Liver (tissue), 3 donors: ENCODE measurements around the gene COX10.

Source experiments
- CTCF ChIP-seq: fragments of 150-350 bp; IDR thresholded peaks from 2 replicates; pipeline ENCODE4 v1.5.1; 2017; ENCODE audit warnings: improper control_type of control experiment, low read depth, low read length; ENCODE audit not compliant: missing input control
- FOXA1 ChIP-seq: IDR thresholded peaks from 2 replicates; pipeline ENCODE4 v1.6.1; 2016; ENCODE audit warnings: antibody characterized with exemption
- HNF4G ChIP-seq: IDR thresholded peaks from 2 replicates; pipeline ENCODE4 v1.6.1; 2016; ENCODE audit warnings: antibody characterized with exemption
- MAX ChIP-seq: IDR thresholded peaks from 2 replicates; pipeline ENCODE4 v1.6.1; 2016; ENCODE audit warnings: antibody characterized with exemption
- TF ChIP-seq, protein P1 (sequence below): IDR thresholded peaks from 2 replicates; pipeline ENCODE4 v1.6.1; 2016; ENCODE audit warnings: antibody characterized with exemption, mild to moderate bottlenecking
- donor health status: healthy.
- donor health status: healthy.

- TF ChIP-seq CTCF (no peak), FOXA1 (no peak), HNF4G (no peak), MAX (no peak)
- TF ChIP-seq, protein P1, sequence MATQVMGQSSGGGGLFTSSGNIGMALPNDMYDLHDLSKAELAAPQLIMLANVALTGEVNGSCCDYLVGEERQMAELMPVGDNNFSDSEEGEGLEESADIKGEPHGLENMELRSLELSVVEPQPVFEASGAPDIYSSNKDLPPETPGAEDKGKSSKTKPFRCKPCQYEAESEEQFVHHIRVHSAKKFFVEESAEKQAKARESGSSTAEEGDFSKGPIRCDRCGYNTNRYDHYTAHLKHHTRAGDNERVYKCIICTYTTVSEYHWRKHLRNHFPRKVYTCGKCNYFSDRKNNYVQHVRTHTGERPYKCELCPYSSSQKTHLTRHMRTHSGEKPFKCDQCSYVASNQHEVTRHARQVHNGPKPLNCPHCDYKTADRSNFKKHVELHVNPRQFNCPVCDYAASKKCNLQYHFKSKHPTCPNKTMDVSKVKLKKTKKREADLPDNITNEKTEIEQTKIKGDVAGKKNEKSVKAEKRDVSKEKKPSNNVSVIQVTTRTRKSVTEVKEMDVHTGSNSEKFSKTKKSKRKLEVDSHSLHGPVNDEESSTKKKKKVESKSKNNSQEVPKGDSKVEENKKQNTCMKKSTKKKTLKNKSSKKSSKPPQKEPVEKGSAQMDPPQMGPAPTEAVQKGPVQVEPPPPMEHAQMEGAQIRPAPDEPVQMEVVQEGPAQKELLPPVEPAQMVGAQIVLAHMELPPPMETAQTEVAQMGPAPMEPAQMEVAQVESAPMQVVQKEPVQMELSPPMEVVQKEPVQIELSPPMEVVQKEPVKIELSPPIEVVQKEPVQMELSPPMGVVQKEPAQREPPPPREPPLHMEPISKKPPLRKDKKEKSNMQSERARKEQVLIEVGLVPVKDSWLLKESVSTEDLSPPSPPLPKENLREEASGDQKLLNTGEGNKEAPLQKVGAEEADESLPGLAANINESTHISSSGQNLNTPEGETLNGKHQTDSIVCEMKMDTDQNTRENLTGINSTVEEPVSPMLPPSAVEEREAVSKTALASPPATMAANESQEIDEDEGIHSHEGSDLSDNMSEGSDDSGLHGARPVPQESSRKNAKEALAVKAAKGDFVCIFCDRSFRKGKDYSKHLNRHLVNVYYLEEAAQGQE = no peak
Measured at GRCh38 chr17:14212401-14212800, 143.1 kb downstream of the COX10 start.
